ENCODE measurements around the gene BRCA1.

DNA sequence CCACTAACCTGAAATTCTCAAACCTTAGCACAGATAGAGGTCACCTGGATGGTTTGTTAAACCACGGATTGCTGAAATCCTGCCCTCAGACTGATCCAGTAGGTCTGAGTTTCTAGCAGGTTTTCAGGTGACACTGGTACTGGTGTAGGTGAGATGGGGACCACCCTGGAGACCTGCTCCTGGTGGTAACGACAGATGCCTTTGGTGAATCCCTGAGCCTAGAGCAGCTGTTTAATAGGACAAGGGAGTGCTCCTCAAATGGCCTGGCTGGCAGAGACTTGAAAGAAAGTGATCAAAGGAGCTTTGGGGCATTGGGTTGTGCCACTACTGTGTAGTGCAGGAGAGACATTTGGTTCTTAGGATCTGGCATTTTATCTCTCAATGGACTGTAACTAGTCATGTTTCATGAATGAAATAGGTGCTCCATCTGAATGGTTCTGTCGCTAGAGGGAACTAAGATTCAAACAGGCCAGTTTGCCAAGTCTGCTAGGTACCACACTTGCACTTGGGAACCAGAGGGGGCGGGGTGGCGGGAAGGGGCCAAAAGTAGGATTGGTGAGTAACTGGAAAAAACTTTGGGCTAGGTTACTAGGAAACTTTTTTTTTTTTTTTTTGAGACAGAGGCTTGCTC is 121.5 kb downstream of the BRCA1 start:
- TF ChIP-seq, protein P1, sequence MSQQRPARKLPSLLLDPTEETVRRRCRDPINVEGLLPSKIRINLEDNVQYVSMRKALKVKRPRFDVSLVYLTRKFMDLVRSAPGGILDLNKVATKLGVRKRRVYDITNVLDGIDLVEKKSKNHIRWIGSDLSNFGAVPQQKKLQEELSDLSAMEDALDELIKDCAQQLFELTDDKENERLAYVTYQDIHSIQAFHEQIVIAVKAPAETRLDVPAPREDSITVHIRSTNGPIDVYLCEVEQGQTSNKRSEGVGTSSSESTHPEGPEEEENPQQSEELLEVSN (IDR thresholded peaks at IDR 0.05; ENCODE audit: borderline replicate concordance, low read depth): no peak
- no peak for TF ChIP-seq EHMT2 (IDR thresholded peaks at IDR 0.05; ENCODE audit: low read depth)
- TF ChIP-seq, protein P2, sequence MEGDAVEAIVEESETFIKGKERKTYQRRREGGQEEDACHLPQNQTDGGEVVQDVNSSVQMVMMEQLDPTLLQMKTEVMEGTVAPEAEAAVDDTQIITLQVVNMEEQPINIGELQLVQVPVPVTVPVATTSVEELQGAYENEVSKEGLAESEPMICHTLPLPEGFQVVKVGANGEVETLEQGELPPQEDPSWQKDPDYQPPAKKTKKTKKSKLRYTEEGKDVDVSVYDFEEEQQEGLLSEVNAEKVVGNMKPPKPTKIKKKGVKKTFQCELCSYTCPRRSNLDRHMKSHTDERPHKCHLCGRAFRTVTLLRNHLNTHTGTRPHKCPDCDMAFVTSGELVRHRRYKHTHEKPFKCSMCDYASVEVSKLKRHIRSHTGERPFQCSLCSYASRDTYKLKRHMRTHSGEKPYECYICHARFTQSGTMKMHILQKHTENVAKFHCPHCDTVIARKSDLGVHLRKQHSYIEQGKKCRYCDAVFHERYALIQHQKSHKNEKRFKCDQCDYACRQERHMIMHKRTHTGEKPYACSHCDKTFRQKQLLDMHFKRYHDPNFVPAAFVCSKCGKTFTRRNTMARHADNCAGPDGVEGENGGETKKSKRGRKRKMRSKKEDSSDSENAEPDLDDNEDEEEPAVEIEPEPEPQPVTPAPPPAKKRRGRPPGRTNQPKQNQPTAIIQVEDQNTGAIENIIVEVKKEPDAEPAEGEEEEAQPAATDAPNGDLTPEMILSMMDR (IDR thresholded peaks at IDR 0.05): no peak; the same call in 2 of the 3 replicates
- no peak for TF ChIP-seq RAD21 (conservative IDR thresholded peaks at IDR 0.05 in 1 of 2, IDR thresholded peaks at IDR 0.05 in 1 of 2)
- no peak for TF ChIP-seq GATA3 (IDR thresholded peaks at IDR 0.05; ENCODE audit: borderline replicate concordance)
- TF ChIP-seq POLR2A (IDR thresholded peaks at IDR 0.05; ENCODE audit: low read length): no peak
- TF ChIP-seq, protein P3, sequence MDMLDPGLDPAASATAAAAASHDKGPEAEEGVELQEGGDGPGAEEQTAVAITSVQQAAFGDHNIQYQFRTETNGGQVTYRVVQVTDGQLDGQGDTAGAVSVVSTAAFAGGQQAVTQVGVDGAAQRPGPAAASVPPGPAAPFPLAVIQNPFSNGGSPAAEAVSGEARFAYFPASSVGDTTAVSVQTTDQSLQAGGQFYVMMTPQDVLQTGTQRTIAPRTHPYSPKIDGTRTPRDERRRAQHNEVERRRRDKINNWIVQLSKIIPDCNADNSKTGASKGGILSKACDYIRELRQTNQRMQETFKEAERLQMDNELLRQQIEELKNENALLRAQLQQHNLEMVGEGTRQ (IDR thresholded peaks at IDR 0.05): no peak
- TF ChIP-seq, protein P4, sequence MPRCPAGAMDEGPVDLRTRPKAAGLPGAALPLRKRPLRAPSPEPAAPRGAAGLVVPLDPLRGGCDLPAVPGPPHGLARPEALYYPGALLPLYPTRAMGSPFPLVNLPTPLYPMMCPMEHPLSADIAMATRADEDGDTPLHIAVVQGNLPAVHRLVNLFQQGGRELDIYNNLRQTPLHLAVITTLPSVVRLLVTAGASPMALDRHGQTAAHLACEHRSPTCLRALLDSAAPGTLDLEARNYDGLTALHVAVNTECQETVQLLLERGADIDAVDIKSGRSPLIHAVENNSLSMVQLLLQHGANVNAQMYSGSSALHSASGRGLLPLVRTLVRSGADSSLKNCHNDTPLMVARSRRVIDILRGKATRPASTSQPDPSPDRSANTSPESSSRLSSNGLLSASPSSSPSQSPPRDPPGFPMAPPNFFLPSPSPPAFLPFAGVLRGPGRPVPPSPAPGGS (IDR thresholded peaks at IDR 0.05): no peak
- TF ChIP-seq, protein P5, sequence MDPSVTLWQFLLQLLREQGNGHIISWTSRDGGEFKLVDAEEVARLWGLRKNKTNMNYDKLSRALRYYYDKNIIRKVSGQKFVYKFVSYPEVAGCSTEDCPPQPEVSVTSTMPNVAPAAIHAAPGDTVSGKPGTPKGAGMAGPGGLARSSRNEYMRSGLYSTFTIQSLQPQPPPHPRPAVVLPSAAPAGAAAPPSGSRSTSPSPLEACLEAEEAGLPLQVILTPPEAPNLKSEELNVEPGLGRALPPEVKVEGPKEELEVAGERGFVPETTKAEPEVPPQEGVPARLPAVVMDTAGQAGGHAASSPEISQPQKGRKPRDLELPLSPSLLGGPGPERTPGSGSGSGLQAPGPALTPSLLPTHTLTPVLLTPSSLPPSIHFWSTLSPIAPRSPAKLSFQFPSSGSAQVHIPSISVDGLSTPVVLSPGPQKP (IDR thresholded peaks at IDR 0.05; ENCODE audit: low read depth, low read length): no peak
- no peak for TF ChIP-seq MAZ (IDR thresholded peaks at IDR 0.05; ENCODE audit: borderline replicate concordance, low read depth, low read length)
